Fibroblast of skin of left biceps (primary cell): ENCODE data around the gene LCAT.
"Not testable (repeated sequence)": the region's sequence is repeated elsewhere in the genome, so short reads cannot be mapped to it uniquely, and the experiment has no call there.

Experiments
- DNase-seq, 2 experiments: peaks; one replicate each; pipeline ENCODE4 v3.0.0-alpha.2; 2013; ENCODE audit warnings: low read depth in 2 of 2

LCAT gene

DNA sequence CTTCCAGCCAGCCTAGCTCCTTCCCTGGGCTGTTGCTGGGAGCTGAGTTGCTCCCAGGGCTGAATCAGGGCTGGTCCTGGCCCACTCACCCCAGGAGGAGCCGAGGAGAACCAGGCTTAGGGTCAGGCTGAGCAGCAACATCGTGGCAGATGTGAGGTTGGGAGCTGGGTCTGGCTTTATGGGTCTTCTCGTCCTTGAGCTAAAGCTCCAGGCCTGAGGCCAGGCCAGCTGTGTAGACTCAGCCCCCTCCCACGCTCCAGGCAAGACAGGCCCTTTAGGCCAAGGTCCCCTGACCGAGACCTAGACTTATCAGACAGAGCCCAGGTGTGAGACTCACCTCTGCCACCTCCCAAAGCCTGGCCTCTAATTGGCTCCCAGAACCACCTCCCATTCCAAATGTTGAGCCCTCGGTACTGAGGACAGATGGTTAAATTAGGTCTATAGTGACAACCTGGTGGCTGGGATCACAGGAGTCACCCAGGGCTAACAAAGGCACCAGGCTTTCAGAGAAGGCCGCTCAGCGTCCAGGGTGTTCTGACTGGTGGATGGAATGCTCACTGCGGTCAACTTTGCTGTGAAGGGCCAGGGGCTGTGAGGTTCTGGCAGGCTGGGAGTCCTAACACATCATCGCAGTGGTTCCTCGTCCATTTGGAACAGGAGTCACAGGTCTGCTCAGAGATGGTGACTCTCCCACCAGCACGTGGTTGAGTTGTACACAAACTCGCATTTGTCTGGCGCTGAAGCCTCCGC is 12.0 kb downstream of the LCAT start, which contains the start of gene CTRL:
CTRL (minus strand) TSS at position 151 of the 750 bp plus-strand sequence; CDS start at position 141, 10 bp downstream.
- no peak for DNase-seq

DNA sequence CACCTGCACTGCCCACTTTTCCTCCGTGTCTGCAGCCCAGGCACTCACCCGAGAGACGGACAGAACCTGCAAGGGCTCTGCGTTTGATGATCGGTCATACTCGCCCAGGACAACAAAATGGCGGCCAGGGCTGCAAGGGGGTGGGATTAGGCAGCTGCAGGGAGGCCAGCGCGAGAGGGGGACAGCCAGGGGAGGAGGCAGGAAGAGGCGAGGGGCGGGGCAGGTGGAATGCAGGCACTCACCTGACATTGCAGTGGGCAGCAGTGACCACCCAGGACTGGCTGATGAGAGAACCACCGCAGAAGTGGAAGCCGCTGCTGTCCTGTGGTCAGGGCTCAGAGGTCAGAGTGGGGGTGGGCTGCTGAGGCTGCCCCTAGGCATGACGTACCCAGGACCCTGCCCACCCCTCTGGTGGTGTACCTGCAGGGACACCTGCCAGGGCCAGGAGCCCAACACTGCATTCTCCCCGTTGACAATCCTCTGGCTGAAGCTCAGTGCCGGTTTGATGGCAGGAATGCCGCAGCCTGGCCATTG is 13.2 kb downstream of the LCAT start:
- no peak for DNase-seq

DNA sequence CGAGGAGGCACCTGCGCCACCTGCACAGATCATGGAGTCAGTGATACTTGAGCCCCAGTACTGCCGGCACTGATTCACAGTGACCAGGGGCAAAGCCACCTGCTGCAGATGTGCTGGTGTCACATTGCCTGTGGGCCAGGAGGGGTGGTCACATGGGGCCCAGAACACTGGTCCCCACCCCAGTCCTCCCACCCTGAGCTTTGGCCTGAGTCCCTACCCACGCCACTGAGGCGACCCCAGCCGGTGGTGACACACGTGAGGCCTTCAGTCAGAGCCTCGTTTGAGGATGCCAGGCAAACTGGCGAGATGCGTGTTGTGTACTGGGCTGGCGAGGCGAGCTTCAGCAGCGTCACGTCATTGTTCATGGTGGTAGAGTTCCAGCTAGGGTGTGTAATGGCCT is 13.7 kb downstream of the LCAT start:
- no peak for DNase-seq

DNA sequence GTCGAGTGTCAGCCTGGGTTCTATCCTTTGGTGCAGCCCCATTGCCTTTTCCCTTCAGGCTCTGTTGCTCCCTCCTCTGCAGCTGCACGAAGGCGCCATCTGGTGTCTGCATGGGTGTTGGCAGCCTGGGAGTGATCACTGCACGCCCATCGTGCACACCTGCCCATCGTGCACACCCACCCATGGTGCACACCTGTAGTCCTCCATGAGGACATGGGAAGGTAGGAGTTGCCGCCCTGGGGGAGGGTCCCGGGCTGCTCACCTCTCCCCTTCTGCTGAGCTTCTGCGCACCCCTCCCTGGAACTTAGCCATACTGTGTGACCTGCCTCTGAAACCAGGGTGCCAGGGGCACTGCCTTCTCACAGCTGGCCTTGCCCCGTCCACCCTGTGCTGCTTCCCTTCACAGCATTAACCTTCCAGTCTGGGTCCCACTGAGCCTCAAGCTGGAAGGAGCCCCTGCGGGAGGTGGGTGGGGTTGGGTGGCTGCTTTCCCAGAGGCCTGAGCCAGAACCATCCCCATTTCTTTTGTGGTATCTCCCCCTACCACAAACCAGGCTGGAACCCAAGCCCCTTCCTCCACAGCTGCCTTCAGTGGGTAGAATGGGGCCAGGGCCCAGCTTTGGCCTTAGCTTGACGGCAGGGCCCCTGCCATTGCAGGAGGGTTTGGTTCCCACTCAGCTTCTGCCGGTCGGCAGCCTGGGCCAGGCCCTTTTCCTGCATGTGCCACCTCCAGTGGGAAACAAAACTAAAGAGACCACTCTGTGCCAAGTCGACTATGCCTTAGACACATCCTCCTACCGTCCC is 15.2 kb downstream of the LCAT start:
- DNase-seq, result no peak

DNA sequence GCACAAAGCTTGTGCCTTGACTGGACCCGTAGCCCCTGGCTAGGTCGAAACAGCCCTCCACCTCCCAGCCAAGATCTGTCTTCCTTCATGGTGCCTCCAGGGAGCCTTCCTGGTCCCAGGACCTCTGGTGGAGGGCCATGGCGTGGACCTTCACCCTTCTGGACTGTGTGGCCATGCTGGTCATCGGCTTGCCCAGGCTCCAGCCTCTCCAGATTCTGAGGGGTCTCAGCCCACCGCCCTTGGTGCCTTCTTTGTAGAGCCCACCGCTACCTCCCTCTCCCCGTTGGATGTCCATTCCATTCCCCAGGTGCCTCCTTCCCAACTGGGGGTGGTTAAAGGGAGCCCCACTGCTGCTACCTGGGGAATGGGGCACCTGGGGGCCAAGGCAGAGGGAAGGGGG is 15.8 kb downstream of the LCAT start:
- DNase-seq, result no peak

DNA sequence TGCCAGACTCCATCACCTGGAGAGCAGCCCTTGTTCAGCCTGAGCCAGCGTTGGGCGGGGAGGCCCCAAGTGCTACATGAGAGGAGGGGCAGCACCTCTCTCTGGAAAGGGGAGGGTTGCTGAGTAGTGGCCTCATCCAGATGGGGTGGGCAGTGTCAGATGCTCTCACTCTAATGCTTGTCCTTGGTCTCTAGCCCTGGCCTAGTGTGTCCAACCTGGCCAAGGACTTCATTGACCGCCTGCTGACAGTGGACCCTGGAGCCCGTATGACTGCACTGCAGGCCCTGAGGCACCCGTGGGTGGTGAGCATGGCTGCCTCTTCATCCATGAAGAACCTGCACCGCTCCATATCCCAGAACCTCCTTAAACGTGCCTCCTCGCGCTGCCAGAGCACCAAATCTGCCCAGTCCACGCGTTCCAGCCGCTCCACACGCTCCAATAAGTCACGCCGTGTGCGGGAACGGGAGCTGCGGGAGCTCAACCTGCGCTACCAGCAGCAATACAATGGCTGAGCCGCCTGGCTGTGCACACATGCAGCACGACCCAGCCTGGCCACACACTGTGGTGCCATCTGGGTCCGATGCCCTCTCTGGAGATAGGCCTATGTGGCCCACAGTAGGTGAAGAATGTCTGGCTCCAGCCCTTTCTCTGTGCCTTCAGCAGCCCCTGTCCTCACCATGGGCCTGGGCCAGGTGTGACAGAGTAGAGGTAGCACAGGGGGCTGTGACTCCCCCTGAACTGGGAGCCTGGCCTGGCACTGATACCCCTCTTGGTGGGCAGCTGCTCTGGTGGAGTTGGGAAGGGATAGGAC is 16.6 kb downstream of the LCAT start:
- no peak for DNase-seq

DNA sequence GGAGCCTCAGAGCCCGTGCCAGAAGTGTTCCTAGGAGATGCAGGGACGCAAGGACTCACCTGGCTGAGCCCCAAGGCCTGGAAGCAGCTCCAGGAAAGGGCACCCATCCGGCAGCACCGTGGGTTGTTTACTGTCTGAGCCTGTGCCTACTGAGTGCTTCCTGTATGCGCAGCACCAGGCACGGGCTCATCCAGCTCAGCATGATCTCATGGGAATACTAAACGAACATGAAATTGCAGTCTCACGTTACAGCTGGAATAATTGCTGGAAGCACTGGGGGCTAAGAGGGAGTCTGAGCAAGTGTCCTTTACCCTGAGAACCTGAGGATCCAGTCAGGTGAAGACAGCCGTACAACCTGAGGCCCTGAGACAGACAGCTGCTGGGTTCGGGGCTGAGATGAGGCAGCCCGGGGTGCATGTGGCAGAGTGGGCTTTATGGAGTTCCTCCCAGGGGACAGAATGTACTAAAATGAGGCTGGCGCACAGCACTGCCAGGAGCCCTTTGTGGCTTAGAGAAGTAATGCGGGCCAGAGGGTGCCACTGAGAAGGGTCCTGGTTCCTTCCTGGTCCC is 17.7 kb downstream of the LCAT start:
- DNase-seq, result no peak

DNA sequence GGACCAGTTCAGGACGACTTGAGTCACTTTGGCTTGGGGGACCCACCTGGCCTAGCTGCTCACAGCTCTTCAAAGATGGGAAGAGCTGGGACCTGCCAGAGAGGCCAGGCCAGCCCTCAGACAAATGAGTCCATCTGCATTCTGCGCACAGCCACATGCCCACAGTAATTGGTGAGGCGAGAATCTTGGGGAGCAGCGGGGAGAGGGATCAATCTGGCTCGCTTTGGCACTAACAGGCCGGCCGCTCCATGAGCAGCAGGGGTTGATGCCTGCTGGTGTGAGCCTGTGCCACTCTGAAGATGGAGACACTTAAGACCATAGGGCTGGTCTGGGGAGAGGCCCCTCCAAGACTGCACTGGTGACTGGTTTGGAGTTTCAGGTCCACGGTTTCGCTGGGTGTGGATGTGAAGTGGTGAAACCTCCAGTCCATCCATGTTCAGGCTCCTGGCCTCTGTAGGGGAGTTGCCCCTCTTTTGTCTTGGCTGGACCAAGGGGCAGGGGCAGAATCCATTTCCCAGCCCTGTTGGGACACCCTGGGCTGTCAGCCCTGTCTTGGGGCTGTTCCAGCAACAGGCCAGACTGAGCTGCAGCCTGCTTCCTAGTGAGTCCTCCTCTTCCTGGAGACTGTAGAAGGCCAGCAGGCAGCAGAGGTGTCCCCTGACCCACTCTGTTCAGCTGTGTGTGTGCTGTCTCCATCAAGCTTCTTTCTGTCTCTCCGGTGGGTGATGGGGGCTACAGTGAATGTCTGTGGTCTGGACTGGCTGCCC is 19.6 kb downstream of the LCAT start:
- no peak for DNase-seq

DNA sequence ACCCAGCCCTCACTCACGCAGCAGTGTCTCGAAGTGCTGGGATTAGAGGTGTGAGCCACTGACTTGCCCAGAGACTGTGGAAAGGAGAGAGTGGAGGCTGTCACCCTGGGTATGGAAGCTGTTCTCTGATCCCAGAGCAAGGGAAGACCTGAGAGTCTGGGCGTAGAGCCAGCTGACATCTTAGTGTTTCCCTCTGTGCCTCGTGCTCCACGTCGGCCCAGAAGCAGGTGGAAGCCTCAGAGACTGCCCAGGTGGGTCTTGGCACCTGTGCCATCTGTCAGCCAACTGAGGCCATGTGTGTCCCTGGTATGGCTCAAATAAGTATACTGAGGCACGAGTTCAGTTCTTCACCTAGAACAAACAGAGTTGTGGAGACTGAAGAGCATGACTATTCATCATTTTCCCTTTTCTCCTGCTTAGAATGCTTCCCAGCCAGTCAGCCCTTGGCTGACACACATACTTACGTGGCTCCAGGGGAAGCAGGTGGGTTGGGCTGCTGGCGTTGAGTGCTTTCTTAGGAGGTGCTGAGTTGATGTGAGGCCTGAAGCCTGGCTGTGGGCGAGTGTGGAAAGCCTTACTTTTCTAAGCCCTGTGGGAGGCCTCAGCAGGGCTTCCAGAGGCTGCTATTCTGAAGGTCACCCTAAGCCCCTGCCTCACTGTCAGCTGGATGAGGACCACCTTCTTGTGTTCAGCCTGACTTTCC is 20.4 kb downstream of the LCAT start:
- no peak for DNase-seq

DNA sequence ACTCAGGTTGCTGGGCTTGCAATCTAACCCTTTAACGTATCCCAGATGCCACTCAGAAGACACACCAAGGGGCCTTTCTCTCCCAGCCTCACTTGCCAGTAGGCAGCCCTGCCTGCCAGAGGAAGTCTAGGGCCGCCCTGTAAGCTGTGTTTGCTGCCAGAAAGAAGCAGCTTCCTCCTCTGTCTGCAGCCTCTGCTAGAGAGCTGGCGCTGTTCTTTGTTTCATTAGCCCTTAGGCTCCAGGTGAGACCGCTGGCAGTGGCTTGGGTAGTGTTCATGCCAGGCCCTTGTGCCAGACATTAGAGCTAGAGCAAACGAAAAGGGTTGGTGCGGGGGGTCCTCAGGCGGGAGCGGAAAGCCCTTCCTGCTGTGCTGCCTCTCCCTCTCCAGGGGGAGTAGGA is 21.2 kb downstream of the LCAT start:
- no peak for DNase-seq

DNA sequence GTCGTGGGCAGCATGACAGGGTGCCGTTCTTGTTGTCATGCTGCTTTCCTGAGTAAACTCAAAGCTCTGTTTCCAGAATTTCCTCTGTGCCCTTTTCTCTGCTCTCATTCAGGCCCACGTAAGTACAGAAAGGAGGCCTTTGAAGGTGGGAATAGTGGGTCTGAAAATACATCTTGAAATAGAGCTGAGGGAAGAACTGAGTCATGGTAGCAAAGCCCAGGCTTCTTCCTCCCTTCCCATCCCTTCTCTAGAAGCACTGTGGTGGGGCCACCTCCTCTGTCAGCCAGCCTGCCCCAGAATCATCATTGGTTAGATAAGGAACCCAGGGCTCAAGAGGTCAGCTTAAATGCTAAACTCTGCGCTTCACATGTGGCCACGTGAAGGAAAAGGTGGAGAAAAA is 21.7 kb downstream of the LCAT start:
- no peak for DNase-seq

DNA sequence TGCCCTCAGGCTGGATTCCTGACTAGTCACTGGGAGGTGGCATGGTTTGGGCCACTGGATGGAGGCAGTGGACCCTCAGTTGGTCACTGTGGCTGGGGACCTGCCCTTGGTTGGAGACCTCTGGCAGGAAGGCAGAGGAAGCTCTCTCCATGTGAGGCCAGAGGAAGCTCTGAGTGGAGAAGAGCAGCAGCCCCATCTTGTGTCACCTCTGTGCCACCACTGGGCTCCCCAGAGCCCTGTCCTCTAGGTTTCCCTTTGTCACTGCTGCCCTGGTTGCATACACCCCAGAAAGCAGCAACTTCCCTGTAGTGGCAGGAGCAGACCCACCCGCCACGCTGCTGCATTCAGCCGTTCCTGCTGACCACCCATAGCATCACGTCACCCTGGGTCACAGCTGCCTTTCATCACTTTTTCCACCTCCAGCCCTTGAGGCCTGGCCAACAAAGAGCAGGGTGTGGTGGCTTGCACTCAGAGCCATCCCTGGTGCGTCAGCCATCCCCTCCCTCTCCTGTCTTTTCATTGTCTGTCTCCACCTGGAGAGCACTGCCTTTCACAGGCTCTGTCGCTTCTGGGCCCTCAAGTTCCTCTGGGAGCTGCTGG is 24.2 kb downstream of the LCAT start:
- no peak for DNase-seq

DNA sequence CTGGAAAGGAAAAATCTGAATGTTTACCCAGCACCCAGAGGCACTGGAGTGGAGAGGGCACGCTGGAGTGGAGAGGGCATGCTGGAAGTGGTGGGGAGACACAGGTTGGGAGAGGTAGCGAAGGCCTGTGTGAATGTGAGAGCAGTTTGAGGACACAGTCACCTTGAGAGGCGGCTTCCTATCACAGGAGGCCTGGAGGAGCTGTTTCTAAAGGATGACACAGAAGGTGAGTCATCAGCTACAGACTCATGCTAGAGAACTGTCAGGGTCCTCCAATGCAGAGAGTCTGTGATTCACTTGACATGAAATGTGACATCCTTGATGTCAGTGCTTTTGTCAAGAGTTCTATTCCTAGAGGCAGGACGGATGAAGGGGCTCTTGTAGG is 26.1 kb downstream of the LCAT start:
- DNase-seq, result peak in 1 of 2 experiments; percentile 17

DNA sequence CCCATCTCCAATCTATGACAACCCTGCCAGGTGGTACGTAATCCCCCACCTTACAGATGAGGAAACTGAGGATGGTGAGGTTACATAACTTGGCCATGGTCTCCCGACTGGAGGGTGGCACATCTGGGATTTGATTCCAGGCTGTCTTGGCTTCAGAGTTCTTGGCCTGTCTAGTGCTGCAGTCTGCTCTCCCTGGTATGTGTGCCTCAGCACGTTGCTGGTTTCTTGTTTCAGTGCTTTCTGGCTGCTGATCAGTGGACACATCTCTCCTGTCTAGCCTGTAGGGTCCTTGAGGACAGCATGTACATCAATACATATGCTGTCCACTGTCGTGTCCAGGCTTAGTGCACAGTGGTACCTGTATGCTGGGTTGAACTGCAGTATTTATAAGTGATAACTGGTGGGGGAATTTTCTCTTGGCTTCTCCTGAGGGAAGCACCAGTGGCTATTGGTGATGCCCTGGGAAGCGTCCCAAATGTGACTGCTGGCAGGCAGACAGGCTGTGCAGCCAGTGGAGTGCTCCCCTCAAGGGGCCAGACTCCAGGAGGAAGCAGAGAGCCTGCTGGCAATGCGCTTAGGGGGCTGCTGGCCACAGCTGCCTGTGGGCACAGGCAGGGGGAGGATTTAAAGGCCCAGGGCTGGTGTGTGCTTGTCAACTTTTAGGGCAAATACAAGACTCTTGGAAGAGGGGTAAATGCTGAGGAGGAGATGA is 26.6 kb downstream of the LCAT start:
- no peak for DNase-seq

DNA sequence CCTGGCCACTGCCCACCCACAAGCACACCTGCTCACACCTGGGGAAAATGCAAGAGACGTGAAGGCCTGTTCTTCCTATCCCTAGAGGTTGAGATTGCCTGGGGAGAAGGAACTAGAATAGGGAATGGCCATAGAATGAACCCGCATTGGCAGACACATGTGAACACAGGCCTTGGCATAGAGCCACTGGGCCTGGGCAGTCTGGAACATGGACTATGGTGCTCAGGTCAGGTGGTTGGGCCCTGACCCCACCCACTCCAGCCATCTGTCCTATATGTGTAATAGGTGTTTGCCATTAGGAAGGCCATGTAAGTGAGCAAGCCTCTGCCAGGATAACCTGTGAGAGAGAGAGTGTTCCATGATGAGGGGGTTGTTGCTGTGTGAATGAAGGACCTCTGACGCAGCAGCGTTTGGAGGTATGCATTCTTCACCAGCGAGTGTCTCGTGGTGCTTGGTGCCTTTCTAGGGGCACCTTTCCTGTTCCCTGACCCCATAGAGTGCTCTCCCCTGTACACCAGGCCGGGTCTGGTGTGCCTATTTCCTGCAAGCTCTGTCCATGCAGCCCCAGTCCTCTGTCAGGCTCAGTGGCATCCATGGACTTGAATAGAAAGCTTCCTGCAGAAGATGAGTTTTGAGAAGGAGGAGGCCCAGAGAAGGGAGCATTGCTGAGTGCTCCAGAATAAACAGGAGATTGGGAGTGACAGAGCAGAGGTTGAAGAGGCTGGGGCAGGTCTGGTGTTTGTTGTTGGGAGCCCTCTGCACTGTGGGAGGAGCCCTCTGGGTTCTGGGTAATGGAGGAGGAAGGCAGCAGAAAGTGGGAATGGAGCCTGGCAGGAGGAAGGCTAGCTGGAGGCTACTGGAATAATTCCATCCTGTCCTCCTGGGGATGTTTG is 27.8 kb downstream of the LCAT start:
- DNase-seq, result no peak

DNA sequence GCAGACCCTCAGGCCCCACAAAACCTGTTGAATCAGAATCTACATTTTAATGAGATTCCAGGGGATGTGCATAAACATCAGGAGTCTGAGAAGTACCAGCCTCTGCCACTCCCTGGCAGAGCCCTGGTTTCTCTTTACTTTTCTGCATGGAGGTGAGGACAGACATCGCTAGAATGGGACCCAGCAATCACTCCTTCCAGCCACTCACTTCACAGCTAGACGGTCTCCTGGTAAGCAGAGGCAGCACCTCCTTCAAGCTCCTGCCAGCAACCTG is 28.5 kb downstream of the LCAT start:
- DNase-seq, result not testable (repeated sequence)

DNA sequence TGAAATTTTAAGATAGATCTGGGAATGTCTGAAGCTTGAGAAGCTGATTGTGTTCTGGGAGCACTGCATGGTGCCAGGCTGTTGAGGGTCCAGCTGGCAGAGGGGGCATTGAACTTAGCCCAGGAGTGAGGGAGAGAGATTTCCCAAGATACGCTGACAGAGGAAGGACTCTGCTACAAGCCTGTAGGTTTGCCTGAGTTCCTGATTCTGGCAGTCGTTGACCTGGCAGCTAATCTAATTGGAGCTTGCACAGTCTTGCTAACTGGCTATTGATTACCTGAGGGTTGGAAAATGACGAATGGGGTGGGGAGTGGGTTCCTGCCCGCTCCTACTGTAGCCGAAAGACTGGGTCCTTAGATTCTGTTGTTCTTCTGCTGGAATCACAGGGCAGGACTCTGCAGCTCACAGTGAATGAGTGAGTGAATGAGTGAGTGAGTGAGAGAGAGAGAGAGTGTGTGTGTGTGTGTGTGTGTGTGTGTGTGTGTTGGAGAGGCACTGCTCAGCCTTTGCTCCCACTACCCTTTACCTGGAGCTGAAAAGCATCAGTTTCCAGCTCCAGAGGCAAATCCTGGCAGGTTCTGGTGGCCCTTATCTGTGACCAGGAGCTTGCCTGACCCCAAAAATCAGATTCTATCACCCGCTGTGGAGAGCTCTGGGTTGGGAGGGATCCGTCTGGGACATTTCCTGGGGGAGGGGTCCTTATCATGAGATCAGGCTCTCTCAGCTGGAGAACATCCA is 29.0 kb downstream of the LCAT start:
- no peak for DNase-seq

DNA sequence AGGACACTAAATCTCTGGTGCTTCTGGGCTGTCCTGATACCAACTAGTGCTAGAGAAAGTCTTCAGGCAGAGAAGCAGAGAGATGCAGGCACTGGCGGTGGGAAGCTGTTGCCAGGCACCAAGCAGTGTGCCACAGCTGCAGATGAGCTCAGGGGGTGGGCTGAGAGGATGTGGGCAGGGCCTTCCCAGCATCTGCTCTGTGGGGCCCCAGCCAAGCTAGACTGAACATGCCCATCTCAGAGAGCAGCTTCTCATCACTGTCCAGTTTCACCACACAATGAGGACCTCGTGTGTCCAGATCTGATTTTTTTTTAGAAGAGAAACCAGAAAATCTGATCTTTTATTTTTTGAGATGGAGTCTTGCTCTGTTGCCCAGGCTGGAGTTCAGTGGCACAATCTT is 33.8 kb downstream of the LCAT start:
- no peak for DNase-seq
